ENCODE data around the gene SFXN3. TPM values are rescaled to one million over a fixed set of nuclear protein-coding genes. Genes with fewer than 3 reads are reported as not detected.
A peak's percentile ranks its signal among the peaks of the same experiment; 100 is the strongest.

SFXN3 gene
- total RNA-seq, 1 donor from 2014 or later: 15.3 TPM

DNA sequence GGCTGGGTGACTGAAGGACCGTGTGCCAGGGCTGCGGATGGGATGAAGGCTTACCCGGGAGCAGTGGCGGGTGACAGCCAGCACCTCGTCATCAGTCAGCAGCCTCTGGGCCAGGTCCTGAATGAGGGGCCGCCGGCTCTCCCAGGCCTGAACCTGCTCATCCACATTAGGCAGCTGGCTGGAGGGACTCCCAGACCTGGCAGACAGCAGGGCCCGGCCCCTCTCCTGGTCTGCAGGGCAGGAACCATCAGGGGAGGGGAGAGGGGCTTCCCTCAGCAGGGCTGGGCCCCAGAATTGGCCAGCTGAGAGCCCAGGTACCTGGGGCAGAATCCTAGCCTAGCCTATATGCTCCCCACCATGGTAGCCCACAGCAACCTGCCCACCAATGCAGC, 15.5 kb upstream of the SFXN3 start:
- no peaks in the 10 kb centered on the region for H3K9me3 Mint-ChIP-seq
- H3K4me3 Mint-ChIP-seq: no peak overlapping the region
- no peaks in the 10 kb centered on the region for H3K36me3 Mint-ChIP-seq
- peaks cover 36% of the 10 kb centered on the region for H3K27me3 Mint-ChIP-seq
- DNase-seq (ENCODE audit: extremely low spot score, unreplicated experiment): no peak
- no peak overlapping the region for H3K27ac Mint-ChIP-seq
- TF ChIP-seq, protein P1, sequence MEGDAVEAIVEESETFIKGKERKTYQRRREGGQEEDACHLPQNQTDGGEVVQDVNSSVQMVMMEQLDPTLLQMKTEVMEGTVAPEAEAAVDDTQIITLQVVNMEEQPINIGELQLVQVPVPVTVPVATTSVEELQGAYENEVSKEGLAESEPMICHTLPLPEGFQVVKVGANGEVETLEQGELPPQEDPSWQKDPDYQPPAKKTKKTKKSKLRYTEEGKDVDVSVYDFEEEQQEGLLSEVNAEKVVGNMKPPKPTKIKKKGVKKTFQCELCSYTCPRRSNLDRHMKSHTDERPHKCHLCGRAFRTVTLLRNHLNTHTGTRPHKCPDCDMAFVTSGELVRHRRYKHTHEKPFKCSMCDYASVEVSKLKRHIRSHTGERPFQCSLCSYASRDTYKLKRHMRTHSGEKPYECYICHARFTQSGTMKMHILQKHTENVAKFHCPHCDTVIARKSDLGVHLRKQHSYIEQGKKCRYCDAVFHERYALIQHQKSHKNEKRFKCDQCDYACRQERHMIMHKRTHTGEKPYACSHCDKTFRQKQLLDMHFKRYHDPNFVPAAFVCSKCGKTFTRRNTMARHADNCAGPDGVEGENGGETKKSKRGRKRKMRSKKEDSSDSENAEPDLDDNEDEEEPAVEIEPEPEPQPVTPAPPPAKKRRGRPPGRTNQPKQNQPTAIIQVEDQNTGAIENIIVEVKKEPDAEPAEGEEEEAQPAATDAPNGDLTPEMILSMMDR (conservative IDR thresholded peaks at IDR 0.05): no peak
- H3K4me1 Mint-ChIP-seq (ENCODE audit: unreplicated experiment): peaks cover 38% of the 10 kb centered on the region

DNA sequence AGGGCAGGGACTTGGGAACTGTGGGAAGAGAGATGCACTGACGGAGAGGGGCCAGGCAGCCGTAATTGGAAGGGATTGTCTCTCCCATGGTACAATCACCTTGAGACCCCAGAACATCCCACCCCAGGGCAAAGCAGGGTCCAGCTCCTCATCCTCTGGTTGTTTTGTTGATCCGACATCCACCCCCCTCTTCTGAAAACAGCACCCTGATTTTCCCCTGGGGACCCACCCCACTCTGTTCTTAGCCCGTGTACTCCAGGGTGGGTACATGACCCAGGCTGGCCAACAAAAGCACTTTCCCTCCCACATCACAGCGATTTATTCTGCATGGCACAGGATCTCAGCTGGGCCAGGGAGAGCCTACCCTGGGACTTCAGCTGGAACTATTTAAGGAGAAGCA, 14.2 kb upstream of the SFXN3 start:
- DNase-seq (ENCODE audit: extremely low spot score, unreplicated experiment): no peak
- H3K27ac Mint-ChIP-seq: no peak overlapping the region
- no peaks in the 10 kb centered on the region for H3K36me3 Mint-ChIP-seq
- peaks cover 41% of the 10 kb centered on the region for H3K27me3 Mint-ChIP-seq
- peaks cover 43% of the 10 kb centered on the region for H3K4me1 Mint-ChIP-seq (ENCODE audit: unreplicated experiment)
- no peak overlapping the region for H3K4me3 Mint-ChIP-seq
- TF ChIP-seq, protein P1 (conservative IDR thresholded peaks at IDR 0.05): no peak
- no peaks in the 10 kb centered on the region for H3K9me3 Mint-ChIP-seq

DNA sequence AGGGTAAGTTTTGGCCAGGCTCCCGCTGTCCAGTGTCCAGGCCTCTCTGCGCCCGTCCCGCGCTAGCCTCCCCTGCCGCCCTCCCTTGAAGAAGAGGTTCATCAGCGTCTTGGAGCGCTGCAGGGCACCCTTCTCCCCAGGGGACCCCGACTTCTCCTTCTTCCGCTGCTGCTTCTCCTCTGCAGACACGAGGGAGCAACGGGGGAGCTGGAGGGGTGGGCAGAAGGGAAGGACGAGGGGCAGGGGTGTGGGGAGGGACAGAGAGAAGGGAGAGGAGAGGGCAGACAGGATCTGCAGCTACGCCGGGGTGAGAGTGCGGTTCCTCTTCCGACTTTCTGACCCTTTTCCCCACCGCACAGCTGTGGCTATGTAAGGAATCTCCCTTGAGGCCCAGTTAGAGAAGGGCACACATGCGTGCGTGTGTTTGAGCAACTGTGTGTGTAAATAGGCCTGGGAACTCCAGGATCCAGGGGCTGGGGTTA, 12.9 kb upstream of the SFXN3 start:
- no peaks in the 10 kb centered on the region for H3K36me3 Mint-ChIP-seq
- TF ChIP-seq, protein P1 (conservative IDR thresholded peaks at IDR 0.05): no peak
- H3K9me3 Mint-ChIP-seq: no peaks in the 10 kb centered on the region
- peaks cover 37% of the 10 kb centered on the region for H3K4me1 Mint-ChIP-seq (ENCODE audit: unreplicated experiment)
- H3K27me3 Mint-ChIP-seq: peaks cover 38% of the 10 kb centered on the region
- peak overlapping the region; percentile 44 for H3K4me3 Mint-ChIP-seq
- DNase-seq (ENCODE audit: extremely low spot score, unreplicated experiment): no peak
- H3K27ac Mint-ChIP-seq: peak overlapping the region; percentile 56

GRCh38 chr10:101018600-101019439, 12.2 kb upstream of the SFXN3 start:
- peak overlapping the region; percentile 56 for H3K27ac Mint-ChIP-seq
- H3K4me1 Mint-ChIP-seq (ENCODE audit: unreplicated experiment): peaks cover 33% of the 10 kb centered on the region
- H3K4me3 Mint-ChIP-seq: peak overlapping the region; percentile 44
- H3K27me3 Mint-ChIP-seq: peaks cover 36% of the 10 kb centered on the region
- TF ChIP-seq, protein P1 (conservative IDR thresholded peaks at IDR 0.05): peak; percentile 84
- peak; percentile 89 for DNase-seq (ENCODE audit: extremely low spot score, unreplicated experiment)
- no peaks in the 10 kb centered on the region for H3K9me3 Mint-ChIP-seq
- H3K36me3 Mint-ChIP-seq: no peaks in the 10 kb centered on the region

DNA sequence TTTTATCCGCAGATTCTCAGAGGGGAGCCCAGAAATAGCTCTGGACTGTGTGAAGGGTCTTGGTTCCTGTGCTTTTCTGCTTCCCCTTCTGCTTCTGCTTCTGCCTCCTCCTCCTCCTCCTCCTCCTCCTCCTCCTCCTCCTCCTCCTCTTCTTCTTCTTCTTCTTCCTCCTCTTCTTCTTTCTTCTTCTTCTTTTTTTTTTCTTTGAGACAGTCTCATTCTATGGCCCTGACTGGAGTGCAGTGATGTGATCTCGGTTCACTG, 11.7 kb upstream of the SFXN3 start:
- TF ChIP-seq, protein P1 (conservative IDR thresholded peaks at IDR 0.05): no peak
- Mint-ChIP-seq H3K36me3 (no peaks in the 10 kb centered on the region), H3K4me1 (ENCODE audit: unreplicated experiment) (peaks cover 28% of the 10 kb centered on the region), H3K27ac (no peak overlapping the region), H3K27me3 (peaks cover 34% of the 10 kb centered on the region), H3K9me3 (no peaks in the 10 kb centered on the region), H3K4me3 (no peak overlapping the region)
- DNase-seq (ENCODE audit: extremely low spot score, unreplicated experiment): no peak

Measured in type B pancreatic cell (in vitro differentiated cells).